Activated effector memory CD4-positive, alpha-beta T cell treated with Interleukin-2 at 50 U/mL for 16 hours (primary cell): Measurements from ENCODE around the gene UBE2M.
"Not testable (repeated sequence)": the region's sequence is repeated elsewhere in the genome, so short reads cannot be mapped to it uniquely, and the experiment has no call there.

ENCODE experiments used
- DNase-seq: peaks from one replicate; pipeline ENCODE4 v3.0.0-alpha.2; 2020

UBE2M gene

GRCh38 chr19:58511353-58512208 lies 46.8 kb downstream of the UBE2M start, which contains the start of gene SLC27A5:
Gene SLC27A5, minus strand, starts transcription at chr19:58511992. Its CDS starts 37 bp downstream, at chr19:58511955.
- no peak for DNase-seq

- no peak for DNase-seq
Observed at GRCh38 chr19:58510084-58510862, 48.1 kb downstream of the UBE2M start.

- no peak for DNase-seq
Observed at GRCh38 chr19:58509731-58510083, 48.7 kb downstream of the UBE2M start.

GRCh38 chr19:58507602-58508223 lies 50.7 kb downstream of the UBE2M start:
- not testable (repeated sequence) for DNase-seq
